OCI-LY3 (cell line): Measurements from ENCODE around the gene ITIH5.

ENCODE experiments used
- H2AFZ ChIP-seq: fragments of 200-600, 300-600 bp; shearing (Covaris generic); 2 replicates; pipeline ENCODE4 v1.6.0; 2014; ENCODE audit warnings: antibody characterized with exemption, low read depth, low read length
- H3K27ac ChIP-seq: fragments of 200-600, 300-600 bp; sonication (generic); 2 replicates; pipeline ENCODE4 v1.5.1; 2014; ENCODE audit warnings: mild to moderate bottlenecking, low read length, moderate library complexity, mixed read lengths
- H3K27me3 ChIP-seq: fragments of 200-600, 300-600 bp; sonication (generic); 2 replicates; pipeline ENCODE4 v1.6.1; 2014; ENCODE audit warnings: low read depth, low read length, mixed read lengths
- H3K36me3 ChIP-seq: fragments of 200-600, 300-600 bp; sonication (generic); replicated peaks from 2 replicates; pipeline ENCODE3; 2014; ENCODE audit warnings: low read depth, low read length, mixed read lengths
- H3K4me1 ChIP-seq: fragments of 300-600, 200-600 bp; sonication (generic); 2 replicates; pipeline ENCODE4 v1.6.1; 2014; ENCODE audit warnings: low read length, mixed read lengths
- H3K4me2 ChIP-seq: fragments of 200-600, 300-600 bp; sonication (generic); 2 replicates; pipeline ENCODE4 v1.6.1; 2014; ENCODE audit warnings: low read length, mixed read lengths
- H3K4me3 ChIP-seq: fragments of 300-600, 200-600 bp; sonication (generic); 2 replicates; pipeline ENCODE4 v1.5.1; 2014; ENCODE audit warnings: antibody characterized with exemption, mild to moderate bottlenecking, low read length, moderate library complexity
- H3K79me2 ChIP-seq: fragments of 300-600, 200-600 bp; shearing (Covaris generic); 2 replicates; pipeline ENCODE4 v1.6.1; 2014; ENCODE audit warnings: mild to moderate bottlenecking, low read length, mixed read lengths
- H3K9ac ChIP-seq: fragments of 300-600, 200-600 bp; shearing (Covaris generic); 2 replicates; pipeline ENCODE4 v1.6.0; 2014; ENCODE audit warnings: mild to moderate bottlenecking, low read length, moderate library complexity
- H3K9me3 ChIP-seq: fragments of 200-600, 300-600 bp; shearing (Covaris generic); 2 replicates; pipeline ENCODE4 v1.6.1; 2014; ENCODE audit warnings: low read length, mixed read lengths; ENCODE audit not compliant: insufficient read depth
- H4K20me1 ChIP-seq: fragments of 200-600, 300-600 bp; sonication (generic); 2 replicates; pipeline ENCODE4 v1.6.1; 2016; ENCODE audit warnings: low read length, mixed read lengths; ENCODE audit not compliant: insufficient read depth
- EZH2phosphoT487 ChIP-seq: fragments of 200-600 bp; shearing (Covaris generic); IDR thresholded peaks from 2 replicates; pipeline ENCODE4 v1.6.1; 2018; ENCODE audit warnings: antibody characterized with exemption, mixed run types, low read depth
- TF ChIP-seq, protein P1 (sequence below): fragments of 200-600, 300-600 bp; sonication (generic); IDR thresholded peaks from 2 replicates; pipeline ENCODE4 v1.5.1; 2014; ENCODE audit warnings: antibody characterized with exemption, low read length, low read depth

Gene ITIH5

DNA sequence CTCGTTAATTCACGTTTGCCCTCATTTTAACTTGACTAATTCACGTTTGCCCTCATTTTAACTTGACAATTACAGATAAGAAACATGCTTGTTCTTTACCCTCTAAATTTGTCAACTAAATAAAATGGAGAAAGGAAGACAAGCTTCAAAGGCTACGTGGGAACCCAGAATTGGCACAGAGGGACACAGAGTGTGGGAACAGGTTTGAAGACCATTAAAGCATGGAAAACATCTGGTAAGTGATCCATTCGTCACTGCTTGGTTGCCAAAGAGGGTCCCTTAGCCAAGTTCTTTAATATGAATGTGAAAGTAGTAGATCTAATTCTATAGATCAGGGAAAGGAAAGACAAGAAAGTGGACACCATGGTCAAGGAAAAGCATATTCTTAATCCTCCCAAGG lies 57.2 kb downstream of the ITIH5 start:
- Histone ChIP-seq H3K4me1 (no peaks in the 10 kb centered on the region), H3K4me3 (no peak overlapping the region), H3K27me3 (0 out of 2 replicates have a peak, but pooled peaks cover 3% of the 10 kb centered on the region)

DNA sequence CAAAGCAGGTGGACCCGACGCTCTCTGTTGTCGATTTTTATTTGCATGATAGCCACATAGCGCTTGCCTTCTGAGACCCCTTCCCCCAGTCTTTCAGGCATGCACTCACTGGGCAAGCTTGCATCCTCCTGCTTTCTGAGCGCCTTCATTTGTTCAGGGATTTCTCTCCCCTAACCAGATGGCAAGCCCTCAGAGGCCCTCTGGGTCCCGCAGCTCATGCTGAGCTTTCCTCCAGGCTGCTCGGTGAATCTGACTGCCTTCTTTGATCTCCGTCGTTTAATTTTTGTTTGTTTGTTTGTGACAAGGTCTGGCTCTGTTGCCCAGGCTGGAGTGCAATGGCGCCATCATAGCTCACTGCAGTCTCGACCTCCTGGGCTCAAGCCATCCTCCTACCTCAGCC lies 58.8 kb downstream of the ITIH5 start:
- no peaks in the 10 kb centered on the region for H3K79me2 ChIP-seq
- no peak for TF ChIP-seq EZH2phosphoT487
- TF ChIP-seq, protein P1, sequence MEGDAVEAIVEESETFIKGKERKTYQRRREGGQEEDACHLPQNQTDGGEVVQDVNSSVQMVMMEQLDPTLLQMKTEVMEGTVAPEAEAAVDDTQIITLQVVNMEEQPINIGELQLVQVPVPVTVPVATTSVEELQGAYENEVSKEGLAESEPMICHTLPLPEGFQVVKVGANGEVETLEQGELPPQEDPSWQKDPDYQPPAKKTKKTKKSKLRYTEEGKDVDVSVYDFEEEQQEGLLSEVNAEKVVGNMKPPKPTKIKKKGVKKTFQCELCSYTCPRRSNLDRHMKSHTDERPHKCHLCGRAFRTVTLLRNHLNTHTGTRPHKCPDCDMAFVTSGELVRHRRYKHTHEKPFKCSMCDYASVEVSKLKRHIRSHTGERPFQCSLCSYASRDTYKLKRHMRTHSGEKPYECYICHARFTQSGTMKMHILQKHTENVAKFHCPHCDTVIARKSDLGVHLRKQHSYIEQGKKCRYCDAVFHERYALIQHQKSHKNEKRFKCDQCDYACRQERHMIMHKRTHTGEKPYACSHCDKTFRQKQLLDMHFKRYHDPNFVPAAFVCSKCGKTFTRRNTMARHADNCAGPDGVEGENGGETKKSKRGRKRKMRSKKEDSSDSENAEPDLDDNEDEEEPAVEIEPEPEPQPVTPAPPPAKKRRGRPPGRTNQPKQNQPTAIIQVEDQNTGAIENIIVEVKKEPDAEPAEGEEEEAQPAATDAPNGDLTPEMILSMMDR: no peak
- no peak overlapping the region for H2AFZ ChIP-seq
- H3K27ac ChIP-seq: no peak overlapping the region
- no peaks in the 10 kb centered on the region for H3K36me3 ChIP-seq
- H3K9me3 ChIP-seq: no peaks in the 10 kb centered on the region
- 0 out of 2 replicates have a peak, but pooled peaks cover 3% of the 10 kb centered on the region for H3K27me3 ChIP-seq
- H3K4me3 ChIP-seq: no peak overlapping the region
- H3K9ac ChIP-seq: no peak overlapping the region
- no peak overlapping the region for H3K4me2 ChIP-seq
- H4K20me1 ChIP-seq: no peaks in the 10 kb centered on the region
- H3K4me1 ChIP-seq: no peaks in the 10 kb centered on the region

More for the DNA sequence above, 57.2 kb downstream of the ITIH5 start:
- TF ChIP-seq, protein P1: no peak
- TF ChIP-seq EZH2phosphoT487: no peak
- no peak overlapping the region for H2AFZ ChIP-seq
- H3K27ac ChIP-seq: no peak overlapping the region
- no peaks in the 10 kb centered on the region for H4K20me1 ChIP-seq
- H3K79me2 ChIP-seq: no peaks in the 10 kb centered on the region
- H3K36me3 ChIP-seq: no peaks in the 10 kb centered on the region
- H3K9ac ChIP-seq: no peak overlapping the region
- no peak overlapping the region for H3K4me2 ChIP-seq
- H3K9me3 ChIP-seq: no peaks in the 10 kb centered on the region

DNA sequence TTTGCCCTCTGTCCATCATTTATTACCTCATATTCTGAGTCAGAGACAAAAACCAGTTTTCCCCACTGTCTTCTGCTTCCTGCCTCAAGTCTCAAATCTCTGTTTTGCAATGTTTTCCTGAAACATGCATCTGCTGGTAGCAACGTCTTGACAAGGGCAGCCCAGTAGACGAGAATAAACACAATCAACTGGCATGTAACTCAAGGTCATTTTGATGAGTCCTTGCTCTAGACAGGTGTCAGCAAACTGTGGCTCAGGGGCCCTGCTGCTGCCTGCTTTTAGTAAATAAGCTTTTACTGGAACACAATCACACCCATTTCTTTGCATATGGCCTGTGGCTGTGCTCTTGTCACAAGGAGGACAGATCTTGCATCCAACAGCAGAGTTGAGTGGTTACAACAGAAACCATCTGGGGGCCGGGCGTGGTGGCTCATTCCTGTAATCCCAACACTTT lies 59.8 kb downstream of the ITIH5 start:
- H3K27ac ChIP-seq: no peak overlapping the region
- no peak overlapping the region for H3K4me3 ChIP-seq
- no peaks in the 10 kb centered on the region for H3K9me3 ChIP-seq
- no peak overlapping the region for H3K4me2 ChIP-seq
- no peak overlapping the region for H3K9ac ChIP-seq
- no peak for TF ChIP-seq EZH2phosphoT487
- TF ChIP-seq, protein P1: no peak
- no peak overlapping the region for H2AFZ ChIP-seq
- H3K79me2 ChIP-seq: no peaks in the 10 kb centered on the region
- no peaks in the 10 kb centered on the region for H3K36me3 ChIP-seq
- no peaks in the 10 kb centered on the region for H4K20me1 ChIP-seq
- 0 out of 2 replicates have a peak, but pooled peaks cover 3% of the 10 kb centered on the region for H3K27me3 ChIP-seq
- peaks cover 8% of the 10 kb centered on the region; the same call in 1 of the 2 replicates for H3K4me1 ChIP-seq

DNA sequence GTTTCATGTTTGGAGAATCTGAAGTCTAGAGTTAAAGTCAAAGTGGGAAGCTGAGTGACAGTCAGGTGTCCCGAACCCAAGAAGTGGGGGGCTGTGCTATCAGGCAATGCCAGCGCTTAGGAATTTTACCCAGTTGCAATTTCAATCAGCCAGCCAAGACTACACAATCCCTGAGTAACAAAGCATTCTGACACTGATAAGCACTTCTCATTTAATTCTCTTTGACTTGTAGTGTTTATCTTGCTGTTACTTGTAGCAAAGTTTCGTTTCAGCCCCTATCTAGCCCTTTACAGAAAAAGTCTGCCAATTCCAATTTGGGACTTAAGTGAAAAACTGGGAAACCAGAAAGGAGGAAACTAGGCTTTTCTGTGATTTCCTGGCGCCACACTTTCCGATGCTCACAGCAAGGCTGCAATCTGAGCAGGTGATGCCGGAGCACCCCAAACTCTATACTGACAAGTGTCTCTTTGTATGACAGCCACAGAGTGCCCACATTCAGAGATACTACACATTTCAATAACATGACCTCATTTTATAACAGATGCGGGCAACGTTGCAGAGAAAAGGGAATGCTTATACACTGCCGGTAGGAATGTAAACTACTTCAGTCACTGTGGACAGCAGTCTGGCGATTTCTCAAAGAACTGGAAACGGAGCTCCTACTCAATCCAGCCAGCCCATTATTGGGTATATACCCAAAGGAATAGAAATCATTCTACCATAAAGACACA lies 61.0 kb downstream of the ITIH5 start:
- Histone ChIP-seq H3K4me2 (no peak overlapping the region), H4K20me1 (no peaks in the 10 kb centered on the region), H3K4me3 (no peak overlapping the region), H3K27ac (no peak overlapping the region), H3K9ac (no peak overlapping the region), H3K4me1 (peaks cover 8% of the 10 kb centered on the region; the same call in 1 of the 2 replicates), H3K27me3 (0 out of 2 replicates have a peak, but pooled peaks cover 3% of the 10 kb centered on the region), H2AFZ (no peak overlapping the region), H3K79me2 (no peaks in the 10 kb centered on the region), H3K9me3 (no peaks in the 10 kb centered on the region), H3K36me3 (no peaks in the 10 kb centered on the region)
- no peak for TF ChIP-seq EZH2phosphoT487
- TF ChIP-seq, protein P1: no peak
